ENCODE results near the gene OR6C65. TPM values are rescaled to one million over a fixed set of nuclear protein-coding genes. Genes with fewer than 3 reads are reported as not detected.

OR6C65 gene
- total and polyA plus RNA-seq, 2 donors (not counting 1 experiment from before 2014, with no cell fraction given), result not detected

DNA sequence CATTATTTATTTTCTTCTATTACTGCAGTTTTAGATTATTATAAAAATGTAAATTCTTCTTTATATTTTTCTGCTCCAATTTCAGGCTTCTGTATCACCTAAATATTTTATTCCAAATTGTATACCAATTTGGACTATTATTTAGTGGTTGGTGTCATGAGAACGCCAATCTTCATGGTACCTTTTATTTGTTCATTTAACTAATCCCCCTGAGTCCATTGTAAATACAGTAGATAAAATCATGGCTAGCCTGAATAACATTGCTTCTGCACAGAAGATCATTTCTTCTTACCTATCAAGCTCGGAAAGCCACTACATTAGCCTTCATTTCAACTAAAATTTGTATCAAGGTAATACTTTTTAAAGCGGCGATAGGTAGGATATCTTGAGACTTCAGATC is 37.7 kb upstream of the OR6C65 start, which contains the start of gene OR6C75:
Gene OR6C75, plus strand, starts transcription at position 301 of the 400 bp plus-strand sequence. CDS start 2,136 bp downstream, outside the sequence.
- H3K4me2 ChIP-seq (replicated peaks; ENCODE audit: low read depth, low read length, poor library complexity, severe bottlenecking), result no peak within 1 kb of the TSS
- H3K36me3 ChIP-seq (replicated peaks in 1 of 2; ENCODE audit: control extremely low read depth in 1 of 2, control insufficient read depth in 1 of 2, extremely low read depth in 1 of 2, insufficient read depth in 2 of 2, low read length in 1 of 2), result no peaks in the 10 kb centered on the region
- DNase-seq (no peak), ATAC-seq (ENCODE audit: low read depth) (no peak)
- Mint-ChIP-seq H3K27ac (no peak within 1 kb of the TSS), H3K4me3 (no peak within 1 kb of the TSS), H3K27me3 (peaks cover 25% of the 10 kb centered on the region), H3K4me1 (no peaks in the 10 kb centered on the region), H3K9me3 (ENCODE audit: insufficient read depth) (no peaks in the 10 kb centered on the region)
- ChIA-PET POLR2A (no interaction called here), CTCF (no interaction called here)
- H3K79me2 ChIP-seq (ENCODE audit: control insufficient read depth, insufficient read depth, low read length), result no peaks in the 10 kb centered on the region
- intact Hi-C loops (cut with micrococcal nuclease), result no loop called here
- TF ChIP-seq, protein P1, sequence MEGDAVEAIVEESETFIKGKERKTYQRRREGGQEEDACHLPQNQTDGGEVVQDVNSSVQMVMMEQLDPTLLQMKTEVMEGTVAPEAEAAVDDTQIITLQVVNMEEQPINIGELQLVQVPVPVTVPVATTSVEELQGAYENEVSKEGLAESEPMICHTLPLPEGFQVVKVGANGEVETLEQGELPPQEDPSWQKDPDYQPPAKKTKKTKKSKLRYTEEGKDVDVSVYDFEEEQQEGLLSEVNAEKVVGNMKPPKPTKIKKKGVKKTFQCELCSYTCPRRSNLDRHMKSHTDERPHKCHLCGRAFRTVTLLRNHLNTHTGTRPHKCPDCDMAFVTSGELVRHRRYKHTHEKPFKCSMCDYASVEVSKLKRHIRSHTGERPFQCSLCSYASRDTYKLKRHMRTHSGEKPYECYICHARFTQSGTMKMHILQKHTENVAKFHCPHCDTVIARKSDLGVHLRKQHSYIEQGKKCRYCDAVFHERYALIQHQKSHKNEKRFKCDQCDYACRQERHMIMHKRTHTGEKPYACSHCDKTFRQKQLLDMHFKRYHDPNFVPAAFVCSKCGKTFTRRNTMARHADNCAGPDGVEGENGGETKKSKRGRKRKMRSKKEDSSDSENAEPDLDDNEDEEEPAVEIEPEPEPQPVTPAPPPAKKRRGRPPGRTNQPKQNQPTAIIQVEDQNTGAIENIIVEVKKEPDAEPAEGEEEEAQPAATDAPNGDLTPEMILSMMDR (IDR thresholded peaks at IDR 0.05), result no peak
- no peak for TF ChIP-seq EZH2 (IDR thresholded peaks at IDR 0.05; ENCODE audit: borderline replicate concordance, insufficient read depth, low read depth, low read length, poor library complexity, severe bottlenecking)
- H3K27me3 ChIP-seq (replicated peaks in 1 of 4; ENCODE audit: control extremely low read depth in 1 of 4, control insufficient read depth in 3 of 4, insufficient read depth in 4 of 4, low read length in 3 of 4), result peaks cover 0 to 6% (median 6%) of the 10 kb centered on the region in 4 experiments
- no peaks in the 10 kb centered on the region for H4K20me1 ChIP-seq (ENCODE audit: control insufficient read depth, insufficient read depth, low read length, poor library complexity, severe bottlenecking)
- no CpG with 5 or more reads among the region's 4 CpGs for WGBS (ENCODE audit: insufficient coverage)
- no peak within 1 kb of the TSS for H2AFZ ChIP-seq (ENCODE audit: insufficient read depth, low read depth, low read length, poor library complexity, severe bottlenecking)
- H3K27ac ChIP-seq (ENCODE audit: low read length in 2 of 2), result no peak within 1 kb of the TSS
- H3K9ac ChIP-seq (ENCODE audit: low read length), result no peak within 1 kb of the TSS
- H3K4me3 ChIP-seq (ENCODE audit: control extremely low read depth in 1 of 5, extremely low read depth in 1 of 5, insufficient read depth in 1 of 5, low read depth in 2 of 5, low read length in 4 of 5), result no peak within 1 kb of the TSS
- H3K4me1 ChIP-seq (ENCODE audit: control insufficient read depth in 2 of 2, insufficient read depth in 2 of 2, low read length in 2 of 2), result no peaks in the 10 kb centered on the region
- peaks cover 0 to 2% (median 0%) of the 10 kb centered on the region in 3 donors for H3K9me3 ChIP-seq (ENCODE audit: control extremely low read depth in 1 of 3, control insufficient read depth in 2 of 3, insufficient read depth in 1 of 3, low read length in 2 of 3)

DNA sequence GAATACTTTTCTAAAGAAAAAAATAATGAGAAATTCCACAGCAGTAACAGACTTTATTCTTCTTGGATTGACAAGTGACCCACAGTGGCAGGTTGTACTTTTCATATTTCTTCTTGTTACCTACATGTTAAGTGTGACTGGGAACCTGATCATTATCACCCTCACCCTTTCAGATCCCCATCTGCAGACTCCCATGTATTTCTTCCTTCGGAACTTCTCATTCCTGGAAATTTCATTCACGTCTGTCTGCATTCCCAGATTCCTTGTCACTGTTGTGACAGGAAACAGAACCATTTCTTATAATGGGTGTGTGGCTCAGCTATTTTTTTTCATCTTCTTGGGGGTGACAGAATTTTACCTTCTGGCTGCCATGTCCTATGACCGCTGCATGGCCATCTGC is 35.2 kb upstream of the OR6C65 start:
- no peaks in the 10 kb centered on the region for H3K4me1 ChIP-seq (ENCODE audit: control insufficient read depth in 2 of 2, insufficient read depth in 2 of 2, low read length in 2 of 2)
- H3K27me3 ChIP-seq (replicated peaks in 1 of 4; ENCODE audit: control extremely low read depth in 1 of 4, control insufficient read depth in 3 of 4, insufficient read depth in 4 of 4, low read length in 3 of 4), result peaks cover 0 to 6% (median 6%) of the 10 kb centered on the region in 4 experiments
- no peak overlapping the region for H3K4me3 ChIP-seq (ENCODE audit: control extremely low read depth in 1 of 5, extremely low read depth in 1 of 5, insufficient read depth in 1 of 5, low read depth in 2 of 5, low read length in 4 of 5)
- ChIA-PET POLR2A (no interaction called here), CTCF (no interaction called here)
- H3K79me2 ChIP-seq (ENCODE audit: control insufficient read depth, insufficient read depth, low read length), result no peaks in the 10 kb centered on the region
- 60% methylated on average over 1 of the region's 3 CpGs for WGBS (ENCODE audit: insufficient coverage)
- H3K4me1 Mint-ChIP-seq, result no peaks in the 10 kb centered on the region
- no peak overlapping the region for H2AFZ ChIP-seq (ENCODE audit: insufficient read depth, low read depth, low read length, poor library complexity, severe bottlenecking)
- no peak overlapping the region for H3K4me2 ChIP-seq (replicated peaks; ENCODE audit: low read depth, low read length, poor library complexity, severe bottlenecking)
- intact Hi-C loops (cut with micrococcal nuclease), result no loop called here
- H3K27me3 Mint-ChIP-seq, result peaks cover 21% of the 10 kb centered on the region
- H3K9ac ChIP-seq (ENCODE audit: low read length), result no peak overlapping the region
- no peak overlapping the region for H3K4me3 Mint-ChIP-seq
- no peak overlapping the region for H3K27ac Mint-ChIP-seq
- no peaks in the 10 kb centered on the region for H3K36me3 ChIP-seq (replicated peaks in 1 of 2; ENCODE audit: control extremely low read depth in 1 of 2, control insufficient read depth in 1 of 2, extremely low read depth in 1 of 2, insufficient read depth in 2 of 2, low read length in 1 of 2)
- no peak for DNase-seq
- H3K9me3 Mint-ChIP-seq (ENCODE audit: insufficient read depth), result no peaks in the 10 kb centered on the region
- H3K27ac ChIP-seq (ENCODE audit: low read length in 2 of 2), result no peak overlapping the region
- no peaks in the 10 kb centered on the region for H3K9me3 ChIP-seq (ENCODE audit: control extremely low read depth in 1 of 3, control insufficient read depth in 2 of 3, insufficient read depth in 1 of 3, low read length in 2 of 3)
- TF ChIP-seq, protein P1 (IDR thresholded peaks at IDR 0.05), result no peak
- TF ChIP-seq EZH2 (IDR thresholded peaks at IDR 0.05; ENCODE audit: borderline replicate concordance, insufficient read depth, low read depth, low read length, poor library complexity, severe bottlenecking), result no peak
- H4K20me1 ChIP-seq (ENCODE audit: control insufficient read depth, insufficient read depth, low read length, poor library complexity, severe bottlenecking), result no peaks in the 10 kb centered on the region
- no peak for ATAC-seq (ENCODE audit: low read depth)
